Anterior cingulate cortex (tissue), 58 donors: ENCODE data around the gene TWIST2.

ENCODE experiments used
- DNase-seq, 58 donors: peaks; one replicate each; lab custom pipeline; 2025; lab: John Stamatoyannopoulos, UW

TWIST2 gene

DNA sequence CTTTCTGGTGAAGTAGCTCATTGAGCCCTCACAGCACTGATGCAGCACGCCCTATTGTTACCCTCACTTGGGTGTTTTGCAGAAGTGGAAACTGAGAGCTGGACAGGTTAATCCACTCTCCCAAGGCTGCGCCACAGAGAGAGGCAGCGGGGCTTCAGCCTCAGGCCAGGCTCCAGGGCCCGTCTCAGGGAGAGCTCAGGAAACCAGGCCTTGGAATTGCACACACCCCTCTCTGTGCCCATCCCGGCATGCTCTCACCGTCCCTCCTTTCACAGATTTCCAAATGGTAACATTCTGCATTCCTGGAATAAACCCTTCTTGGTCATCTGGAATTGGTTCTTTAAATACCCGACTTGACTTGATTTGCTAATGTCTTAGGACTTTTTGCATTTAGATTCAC, 51.5 kb downstream of the TWIST2 start:
- DNase-seq, result no peak

DNA sequence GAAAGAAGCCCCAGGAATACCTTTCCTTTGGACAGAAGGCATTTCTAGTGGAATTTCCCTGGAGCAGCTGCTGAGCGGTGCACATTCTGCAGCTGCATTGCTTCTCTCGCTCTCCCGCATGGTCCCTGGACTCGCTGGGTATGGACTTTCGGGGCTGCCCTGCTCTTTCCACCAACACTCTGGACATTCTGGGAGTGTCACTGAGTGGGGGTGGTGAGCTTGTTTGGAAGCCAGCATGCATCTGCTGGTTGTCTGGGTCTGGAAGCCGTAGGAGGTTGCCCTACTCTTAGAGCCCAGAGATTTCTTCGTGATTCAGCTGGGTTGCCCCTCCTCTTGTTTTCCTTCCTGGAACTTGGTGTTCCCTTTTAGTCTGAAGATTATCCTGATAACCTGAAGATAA, 52.6 kb downstream of the TWIST2 start:
- no peak for DNase-seq

DNA sequence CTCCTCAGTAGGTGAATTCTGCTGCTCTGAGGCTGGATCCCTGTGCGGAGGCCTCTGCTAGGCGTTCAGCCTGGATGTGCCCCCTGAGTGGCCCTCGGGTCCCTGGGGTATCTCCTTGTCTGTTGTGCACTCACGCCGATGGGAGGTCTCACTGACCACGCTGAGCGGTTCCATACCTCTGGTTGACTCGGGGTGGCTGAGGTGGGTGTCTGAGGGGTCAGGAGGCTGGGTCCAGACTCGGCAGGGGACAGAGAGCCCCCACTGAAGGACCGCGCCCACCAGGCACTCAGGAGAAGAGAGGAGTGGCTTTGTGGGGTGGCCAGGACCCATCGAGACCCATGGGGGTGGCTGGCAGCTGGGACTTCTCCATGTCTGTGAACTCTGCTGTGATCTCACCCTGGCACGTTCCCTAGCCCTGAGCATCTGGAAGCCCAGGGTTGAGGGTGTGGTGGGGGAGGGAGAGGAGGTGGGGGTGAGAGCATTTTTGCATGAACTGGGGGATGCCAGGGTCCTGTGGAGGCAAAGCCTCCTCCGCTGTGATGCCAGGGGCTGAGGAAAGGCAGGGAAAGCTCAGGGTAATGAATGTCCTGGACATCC, 53.7 kb downstream of the TWIST2 start:
- no peak for DNase-seq

DNA sequence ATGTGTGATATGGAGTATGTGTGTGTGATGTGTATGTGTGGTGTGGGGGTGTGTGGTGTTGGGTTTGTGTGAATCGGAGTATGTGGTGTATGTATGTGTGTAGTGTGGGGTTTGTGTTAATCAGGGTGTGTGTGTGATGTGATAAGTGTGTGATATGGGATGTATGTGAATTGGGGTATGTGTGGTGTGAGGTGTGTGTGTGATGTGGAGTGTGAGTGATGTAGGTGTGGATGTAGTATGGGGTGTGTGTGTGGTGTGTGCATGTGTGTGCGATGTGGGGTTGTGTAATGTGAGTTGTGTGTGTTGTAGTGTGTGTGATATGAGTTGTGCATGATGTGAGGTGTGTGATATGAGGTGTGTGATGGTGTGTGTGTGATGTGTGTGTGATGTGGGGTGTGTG, 54.4 kb downstream of the TWIST2 start:
- no peak for DNase-seq

DNA sequence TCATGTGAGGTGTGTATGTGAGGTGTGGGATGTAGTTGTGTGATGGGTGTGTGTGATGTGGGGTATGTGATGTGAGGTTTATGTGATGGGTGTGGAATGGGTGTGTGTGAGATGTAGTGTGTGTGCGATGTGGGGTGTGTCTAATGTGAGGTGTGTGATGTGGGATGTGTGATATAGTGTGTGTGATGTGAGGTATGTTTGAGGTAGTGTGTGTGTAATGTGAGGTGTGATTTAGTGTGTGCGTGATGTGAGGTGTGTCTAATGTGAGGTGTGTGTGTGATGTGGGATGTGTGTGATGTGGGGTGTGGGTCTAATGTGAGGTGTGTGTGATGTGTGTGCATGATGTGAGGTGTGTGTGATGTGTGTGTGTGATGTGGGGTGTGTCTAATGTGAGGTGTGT, 55.3 kb downstream of the TWIST2 start:
- no peak for DNase-seq

DNA sequence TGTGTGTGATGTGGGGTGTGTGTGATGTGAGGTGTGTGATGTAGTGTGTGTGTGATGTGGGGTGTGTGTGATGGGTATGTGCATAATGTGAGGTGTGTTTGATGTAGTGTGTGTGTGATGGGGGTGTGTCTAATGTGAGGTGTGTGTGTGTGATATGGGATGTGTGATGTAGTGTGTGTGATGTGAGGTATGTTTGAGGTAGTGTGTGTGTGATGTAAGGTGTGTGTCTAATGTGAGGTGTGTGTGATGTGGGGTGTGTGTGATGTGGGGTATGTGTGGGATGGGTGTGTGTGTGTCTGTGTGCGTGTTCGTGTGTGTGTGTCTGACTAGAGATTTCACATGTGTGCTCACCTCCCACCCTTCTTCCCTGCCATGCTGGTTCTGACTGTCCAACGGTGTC, 56.3 kb downstream of the TWIST2 start:
- DNase-seq, result no peak

DNA sequence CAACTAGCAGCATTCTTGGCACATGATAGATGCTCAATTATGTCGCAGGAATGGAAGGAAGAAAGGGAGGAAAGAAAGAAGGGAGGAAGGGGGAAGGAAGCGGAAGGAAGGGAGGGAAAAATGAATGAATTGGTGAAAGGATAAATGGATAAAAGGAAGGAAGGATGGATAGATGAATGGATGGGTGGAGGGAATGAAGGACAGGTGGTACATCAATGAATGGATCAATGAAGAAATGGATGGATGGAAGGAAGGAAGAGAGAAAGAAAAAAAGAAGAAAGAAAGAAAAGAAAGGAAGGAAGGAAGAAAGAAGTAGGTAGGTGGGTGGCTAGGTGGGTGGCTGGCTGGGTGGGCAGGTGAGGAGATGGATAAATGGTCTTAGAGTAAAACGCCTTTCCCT, 56.8 kb downstream of the TWIST2 start:
- DNase-seq, result no peak

DNA sequence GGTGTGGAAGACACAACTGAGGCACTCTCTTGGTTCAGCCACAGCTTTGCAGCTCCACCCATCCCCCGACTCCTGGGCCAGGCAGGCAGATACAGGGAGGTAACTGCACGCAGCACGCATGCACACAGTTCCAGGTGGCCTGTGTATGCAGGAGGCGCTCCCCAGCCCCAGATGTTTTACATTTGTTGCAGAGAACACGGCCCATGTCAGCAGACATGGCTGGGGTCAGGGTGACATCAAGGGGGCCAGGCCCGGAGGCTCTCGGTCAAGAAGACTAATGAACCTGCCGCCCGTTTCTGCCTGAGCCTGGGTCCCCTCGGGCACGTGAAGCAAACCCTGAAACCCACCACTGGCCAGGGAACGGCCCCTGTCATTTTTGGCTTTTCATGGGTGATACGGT, 57.3 kb downstream of the TWIST2 start:
- no peak for DNase-seq

DNA sequence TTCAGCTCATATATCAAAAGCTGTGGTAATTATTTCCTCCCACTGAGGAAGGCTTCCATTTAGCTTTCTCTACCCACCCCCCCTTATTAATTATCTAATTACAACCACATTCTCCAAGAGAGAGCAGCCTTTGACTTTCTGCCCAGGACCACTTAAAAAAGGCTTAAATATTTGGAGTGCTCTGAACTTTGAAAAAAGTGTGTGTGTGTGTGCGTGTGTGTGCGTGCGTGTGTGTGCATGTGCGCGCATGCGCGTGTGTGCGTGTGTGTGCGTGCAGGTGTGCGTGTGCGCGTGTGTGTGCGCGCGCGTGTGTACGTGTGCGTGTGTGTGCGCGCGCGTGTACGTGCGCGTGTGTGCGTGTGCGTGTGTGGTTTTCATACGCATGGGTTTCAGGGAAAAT, 57.8 kb downstream of the TWIST2 start:
- no peak for DNase-seq

DNA sequence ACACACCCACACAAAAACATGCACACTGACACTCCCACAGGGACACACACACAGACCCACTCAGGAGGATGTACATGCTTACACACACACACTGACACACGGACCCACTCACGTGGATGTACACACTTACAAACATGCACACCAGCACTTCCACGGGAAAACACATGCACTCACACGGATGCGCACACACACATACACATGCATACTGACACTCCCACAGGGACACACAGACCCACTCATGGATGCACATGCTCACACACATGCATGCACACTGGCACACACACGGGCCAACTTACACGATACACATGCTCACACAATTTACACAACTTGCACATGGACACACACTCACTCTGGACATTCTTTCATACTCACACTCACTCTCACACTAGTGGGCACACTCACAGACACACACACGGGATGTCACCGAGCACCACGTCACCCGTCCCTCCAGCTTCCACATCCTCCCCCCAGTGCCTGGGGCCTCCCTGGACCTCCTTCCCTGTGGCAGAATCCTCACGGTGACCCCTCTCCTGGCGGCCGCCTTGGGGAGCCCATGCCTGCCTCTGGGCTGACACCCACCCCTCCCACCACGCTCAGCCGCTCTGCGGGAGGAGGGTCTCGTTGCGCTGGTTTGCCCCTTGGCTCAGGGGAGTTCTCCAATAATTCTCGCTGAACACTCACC, 58.5 kb downstream of the TWIST2 start:
- DNase-seq, result no peak

DNA sequence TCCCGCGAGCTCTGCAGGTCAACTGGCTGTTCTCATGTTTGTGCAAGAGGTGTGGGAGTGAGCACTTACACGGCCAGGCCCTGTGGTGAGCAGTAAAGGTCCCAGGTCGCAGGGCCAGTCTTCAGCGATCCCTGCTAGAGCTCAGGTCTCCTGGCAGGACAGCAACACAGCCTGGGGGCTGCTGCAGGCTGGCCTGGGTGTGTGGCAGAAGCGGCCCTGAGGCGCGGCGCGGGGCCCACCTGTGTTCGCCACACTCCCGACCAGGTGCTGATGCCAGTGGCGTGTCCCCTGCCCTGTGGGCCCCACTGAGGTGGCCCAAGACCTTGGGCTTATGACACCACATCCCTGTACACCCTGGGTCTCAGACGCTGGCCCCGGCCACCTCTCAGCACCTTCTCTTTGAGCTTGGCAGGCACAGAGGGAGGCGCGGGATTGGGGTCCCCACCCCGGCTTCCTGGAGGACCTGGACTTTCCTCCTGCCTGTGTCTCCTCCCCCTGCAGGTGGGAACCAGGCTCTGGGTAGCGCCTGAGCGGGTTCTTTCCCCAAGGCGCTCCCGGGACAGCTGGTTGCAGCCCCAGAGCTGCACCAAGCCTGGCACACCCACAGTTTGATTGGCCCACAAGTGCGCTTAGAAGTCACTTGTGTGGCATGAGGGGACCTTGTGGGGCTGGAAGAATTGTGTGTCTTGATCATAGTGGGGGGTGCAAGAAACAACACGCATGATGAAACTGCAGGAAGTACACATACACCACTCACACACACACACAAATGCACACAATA, 59.2 kb downstream of the TWIST2 start:
- DNase-seq, result no peak

DNA sequence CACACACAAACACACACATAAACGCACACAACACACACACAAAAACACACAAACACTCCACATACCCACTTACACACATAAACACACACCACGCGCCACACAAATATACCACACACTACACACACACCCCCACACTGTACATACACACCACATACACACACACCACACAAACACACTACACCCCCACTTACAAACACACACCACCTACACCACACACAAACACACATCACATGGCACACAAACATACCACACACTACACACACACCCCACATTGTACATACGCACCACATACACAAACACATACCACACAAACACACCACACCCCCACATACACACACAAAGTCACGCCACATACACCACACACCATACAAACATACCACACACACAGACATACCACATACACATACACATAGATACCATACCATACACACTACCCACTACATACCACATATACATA, 59.9 kb downstream of the TWIST2 start:
- DNase-seq, result no peak

DNA sequence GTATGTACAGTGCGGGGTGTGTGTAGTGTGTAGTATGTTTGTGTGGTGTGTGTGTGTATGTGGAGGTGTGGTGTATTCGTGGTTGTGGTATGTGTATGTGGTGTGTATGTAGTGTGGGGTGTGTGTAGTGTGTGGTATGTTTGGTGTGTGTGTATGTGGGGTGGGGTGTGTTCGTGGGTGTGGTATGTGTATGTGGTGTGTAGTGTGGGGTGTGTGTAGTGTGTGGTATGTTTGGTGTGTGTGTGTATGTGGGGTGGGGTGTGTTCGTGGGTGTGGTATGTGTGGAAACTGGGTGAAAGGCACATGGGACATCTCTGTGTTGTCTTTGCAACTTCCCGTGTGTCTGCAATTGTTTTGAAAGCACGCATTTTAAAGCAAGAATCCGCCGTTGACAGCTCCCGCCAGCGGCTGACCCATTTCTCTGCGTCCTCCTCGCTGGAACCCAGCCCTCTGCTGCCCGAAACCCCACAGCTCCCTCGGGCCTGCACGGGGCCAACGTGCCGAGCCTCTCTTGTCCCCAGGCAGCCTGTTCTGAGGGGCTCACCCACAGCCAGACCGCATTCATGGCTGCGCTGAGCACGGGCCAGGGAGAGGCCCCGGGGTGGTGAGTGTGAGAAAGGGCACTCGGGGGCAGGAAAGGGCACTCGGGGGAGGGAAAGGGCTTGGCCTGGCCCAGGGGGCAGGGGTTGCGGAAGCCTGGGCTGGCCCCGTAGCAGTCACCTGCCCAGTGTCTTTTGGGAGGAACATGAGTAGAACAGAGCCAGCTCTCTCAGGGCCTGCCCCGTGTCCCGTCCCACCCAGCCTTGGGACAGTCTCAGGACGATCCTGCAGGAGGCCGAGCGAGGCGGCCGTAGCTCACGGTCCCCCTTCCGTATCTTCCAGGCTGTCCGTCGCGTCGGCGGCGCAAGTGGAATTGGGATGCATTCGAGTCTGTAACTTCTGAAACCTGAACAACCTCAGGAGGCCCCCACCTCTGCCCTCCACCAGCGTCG, 61.4 kb downstream of the TWIST2 start:
- DNase-seq, result peak in 1 of 58 donors; percentile 4

DNA sequence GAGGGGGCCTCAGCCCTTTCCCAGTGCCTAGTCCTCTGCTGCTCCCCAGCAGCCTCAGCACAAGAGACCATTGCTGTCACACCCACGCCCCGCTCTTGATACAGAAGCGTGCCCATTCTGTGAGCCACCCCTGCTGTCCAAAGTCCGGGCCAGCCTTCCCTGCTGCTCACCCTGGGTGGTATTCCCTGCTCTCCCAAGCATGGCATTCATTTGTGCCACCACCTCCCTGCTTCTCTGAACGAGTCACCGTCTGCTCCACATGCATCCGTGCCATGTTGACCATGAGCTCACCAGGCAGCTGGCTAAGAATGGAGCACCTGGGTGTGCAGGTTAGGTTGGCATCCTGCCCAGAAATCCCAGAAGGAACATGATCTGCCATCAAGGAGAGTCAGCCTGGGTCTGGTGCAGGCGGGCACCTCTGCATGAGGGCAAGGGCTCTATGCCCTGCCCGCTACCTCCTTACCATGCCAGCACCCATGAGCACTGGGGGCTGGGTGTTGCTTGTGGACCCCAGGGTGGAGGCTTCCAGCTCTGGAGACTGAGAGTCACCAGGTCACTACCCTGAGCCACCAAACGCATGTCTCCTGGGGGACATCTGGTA, 63.0 kb downstream of the TWIST2 start:
- DNase-seq, result no peak

DNA sequence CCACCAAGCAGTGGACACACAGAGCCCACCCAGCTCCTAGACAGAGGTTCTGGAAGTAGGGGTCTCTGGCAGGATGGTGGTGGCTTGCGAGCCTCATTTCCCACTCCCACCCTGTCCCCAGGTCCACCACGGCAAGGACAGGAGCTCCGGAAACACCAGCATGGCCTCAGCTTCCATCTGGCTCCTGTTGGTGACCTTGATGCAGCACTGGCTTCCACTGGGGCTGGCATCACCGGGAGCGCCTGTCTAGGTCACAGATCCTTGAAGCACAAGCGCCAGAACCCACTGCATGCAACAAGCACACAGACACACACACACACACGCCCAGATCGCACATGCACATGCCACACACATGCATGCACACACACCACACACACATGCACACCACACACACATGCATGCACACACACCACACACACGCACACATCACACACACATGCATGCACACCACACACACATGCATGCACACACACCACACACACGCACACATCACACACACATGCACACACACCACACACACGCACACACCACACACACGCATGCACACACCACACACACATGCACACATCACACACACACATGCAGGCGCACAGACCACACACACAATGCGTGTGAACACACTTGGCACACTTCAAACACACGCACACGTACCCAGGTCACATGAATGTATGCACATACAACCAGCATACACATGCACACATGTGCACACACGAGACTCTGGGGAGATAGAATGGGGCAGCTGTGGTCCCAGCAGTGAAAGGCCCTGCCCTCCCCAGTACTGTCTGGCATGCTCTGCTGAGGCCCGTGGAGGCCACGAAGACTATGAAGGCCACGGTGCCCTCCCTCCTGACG, 63.7 kb downstream of the TWIST2 start:
- DNase-seq, result no peak

DNA sequence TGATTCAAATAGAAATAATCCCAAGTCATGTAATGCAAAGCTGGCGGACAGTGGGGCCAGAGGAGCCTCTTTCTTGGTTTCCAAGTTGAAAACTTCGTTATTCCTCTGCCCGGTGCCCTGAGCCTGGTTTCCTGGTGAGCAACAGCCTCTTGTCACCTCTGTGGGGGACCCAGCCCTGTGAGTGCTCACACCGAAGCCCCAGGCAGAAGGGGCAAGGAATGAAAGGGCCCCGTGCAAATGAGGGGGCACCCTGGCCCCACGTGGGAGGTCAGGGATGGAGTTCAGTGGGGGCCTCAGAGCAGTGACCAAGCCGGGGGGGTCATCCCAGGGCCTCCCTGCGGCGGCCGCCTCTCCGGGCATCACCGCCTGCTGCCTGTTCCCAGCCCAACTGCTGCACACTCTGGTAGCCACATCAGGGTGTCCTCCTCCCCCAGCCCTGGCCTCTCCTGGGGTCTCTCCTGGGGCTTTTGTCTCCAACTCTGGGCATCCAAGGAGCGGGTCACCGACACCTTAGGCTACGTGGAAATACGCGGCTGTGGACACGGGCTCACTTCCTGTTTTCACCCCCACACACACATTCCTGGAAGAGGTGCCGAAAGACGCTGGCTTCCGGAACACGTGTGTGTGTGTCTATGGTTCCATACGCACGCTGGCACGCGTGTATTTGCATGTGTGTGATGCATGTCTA, 64.5 kb downstream of the TWIST2 start:
- no peak for DNase-seq

DNA sequence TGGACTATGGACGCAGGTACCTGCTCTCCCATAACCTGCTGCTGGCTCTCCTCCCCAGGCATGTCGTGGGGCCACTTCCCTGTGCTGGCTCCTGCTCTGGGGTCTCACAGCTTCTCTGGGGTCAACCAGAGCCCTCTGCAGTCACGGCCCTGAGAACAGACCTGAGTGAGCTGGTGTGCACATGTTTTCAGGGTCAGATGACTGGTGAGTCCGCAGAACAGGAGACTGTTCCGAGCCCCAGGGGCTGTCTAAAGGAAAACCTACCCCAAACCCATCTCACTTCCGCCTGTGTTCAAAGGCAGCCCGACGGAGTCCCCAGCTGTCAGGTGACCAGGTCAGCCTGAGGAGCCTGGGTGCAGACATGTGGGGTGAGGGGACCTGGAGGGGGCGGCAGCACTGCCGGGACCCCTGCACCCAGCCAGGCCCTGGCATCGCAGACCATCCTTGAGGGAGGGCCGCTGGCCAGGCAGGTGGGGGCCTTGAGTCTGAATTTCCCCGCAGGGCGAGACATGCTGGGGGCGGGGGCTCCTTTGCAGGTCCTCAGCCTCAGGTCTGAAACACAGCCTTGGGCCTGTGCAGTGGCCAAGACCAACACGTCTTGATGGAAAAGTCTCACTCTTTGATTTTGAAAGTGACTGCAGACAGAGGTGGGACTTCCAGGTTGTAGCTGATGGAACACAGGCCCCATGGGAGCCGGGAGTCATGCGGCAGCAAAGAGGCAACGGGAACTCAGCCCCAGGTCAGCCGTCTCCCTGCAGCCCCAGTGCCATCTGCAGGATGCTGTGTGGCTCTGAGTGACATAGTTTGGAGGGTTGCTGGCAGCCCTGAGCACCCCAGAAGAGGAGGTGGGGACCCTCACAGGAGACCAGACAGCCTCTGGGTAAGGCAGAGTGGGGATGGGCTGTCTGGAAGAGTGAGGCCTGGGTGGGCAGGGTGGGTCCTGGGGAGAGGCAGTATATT, 65.3 kb downstream of the TWIST2 start:
- no peak for DNase-seq
